Renal cortical epithelial cell (primary cell): Measurements from ENCODE around the gene PDE3A. TPM values are rescaled to one million over a fixed set of nuclear protein-coding genes. Genes with fewer than 3 reads are reported as not detected.
"Not testable (repeated sequence)": the region's sequence is repeated elsewhere in the genome, so short reads cannot be mapped to it uniquely, and the experiment has no call there.

Experiments used
- DNase-seq: peaks from one replicate; pipeline ENCODE4 v3.0.0-alpha.2; 2011; ENCODE audit warnings: low read depth
- total RNA-seq: library from RNA; depleted of rRNA; stranded (reverse); fragments of >200 nt; gene quantifications from 2 replicates; pipeline ENCODE4 v1.2.3, GENCODE V29; 2014

Gene PDE3A
- total RNA-seq = under 0.01 and 0.10 TPM in 2 replicates

GRCh38 chr12:20368114-20368650 is at the start of gene PDE3A:
PDE3A (plus strand) TSS chr12:20368537; CDS start chr12:20369285, 748 bp downstream.
- DNase-seq = peak; percentile 63

GRCh38 chr12:20319366-20319765 is 49.0 kb upstream of the PDE3A start:
- no peak for DNase-seq

GRCh38 chr12:20320552-20320951 is 47.8 kb upstream of the PDE3A start:
- DNase-seq = no peak

- DNase-seq = not testable (repeated sequence)
Observed at GRCh38 chr12:20330826-20331505, 37.4 kb upstream of the PDE3A start.

GRCh38 chr12:20339060-20339459 is 29.3 kb upstream of the PDE3A start:
- DNase-seq = peak; percentile 26

GRCh38 chr12:20342111-20342510 is 26.2 kb upstream of the PDE3A start:
- no peak for DNase-seq

GRCh38 chr12:20345866-20346265 is 22.5 kb upstream of the PDE3A start:
- DNase-seq = no peak

GRCh38 chr12:20350026-20350425 is 18.3 kb upstream of the PDE3A start:
- no peak for DNase-seq

GRCh38 chr12:20350495-20350894 is 17.8 kb upstream of the PDE3A start:
- DNase-seq = no peak

GRCh38 chr12:20351406-20351805 is 16.9 kb upstream of the PDE3A start:
- no peak for DNase-seq

- no peak for DNase-seq
Observed at GRCh38 chr12:20356048-20356447, 12.3 kb upstream of the PDE3A start.

GRCh38 chr12:20360407-20360806 is 7.9 kb upstream of the PDE3A start:
- no peak for DNase-seq

- no peak for DNase-seq
Observed at GRCh38 chr12:20361416-20361815, 6.9 kb upstream of the PDE3A start.

- no peak for DNase-seq
Observed at GRCh38 chr12:20364501-20364900, 3.8 kb upstream of the PDE3A start.

GRCh38 chr12:20366776-20367409 is 1.4 kb upstream of the PDE3A start:
- DNase-seq = no peak

- DNase-seq = no peak
Observed at GRCh38 chr12:20367583-20368113, 689 bp upstream of the PDE3A start.

GRCh38 chr12:20368651-20369304 is 441 bp downstream of the PDE3A start:
- peak; percentile 26 for DNase-seq

GRCh38 chr12:20369305-20370013 is 1.1 kb downstream of the PDE3A start:
- no peak for DNase-seq

- DNase-seq = no peak
Observed at GRCh38 chr12:20370014-20370386, 1.7 kb downstream of the PDE3A start.

- no peak for DNase-seq
Observed at GRCh38 chr12:20370866-20371519, 2.7 kb downstream of the PDE3A start.

GRCh38 chr12:20372326-20373096 is 4.2 kb downstream of the PDE3A start:
- DNase-seq = no peak
